Parathyroid adenoma (tissue), 2 donors: ENCODE results near the gene KCNQ1OT1.

Source experiments
- H2AFZ ChIP-seq: fragments of 300-600 bp; sonication (generic); one replicate; pipeline ENCODE4 v1.7.0; 2017; ENCODE audit warnings: antibody characterized with exemption, mild to moderate bottlenecking
- H3K27ac ChIP-seq: fragments of 300-600 bp; sonication (generic); one replicate; pipeline ENCODE4 v1.7.0; 2017
- H3K27me3 ChIP-seq: fragments of 300-600 bp; sonication (generic); one replicate; pipeline ENCODE4 v1.7.0; 2017; ENCODE audit warnings: low read length; ENCODE audit not compliant: control insufficient read depth, insufficient read depth
- H3K36me3 ChIP-seq: fragments of 300-600 bp; sonication (generic); one replicate; pipeline ENCODE4 v1.7.0; 2017; ENCODE audit warnings: low read length; ENCODE audit not compliant: control insufficient read depth, insufficient read depth
- H3K4me1 ChIP-seq: fragments of 300-600 bp; sonication (generic); one replicate; pipeline ENCODE4 v1.7.0; 2017; ENCODE audit warnings: control low read depth
- H3K4me2 ChIP-seq: fragments of 300-600 bp; sonication (generic); one replicate; pipeline ENCODE4 v1.7.0; 2017; ENCODE audit warnings: low read length
- H3K4me3 ChIP-seq: fragments of 300-600 bp; sonication (generic); one replicate; pipeline ENCODE4 v1.7.0; 2017; ENCODE audit warnings: low read depth, low read length
- H3K79me2 ChIP-seq: fragments of 300-600 bp; sonication (generic); one replicate; pipeline ENCODE4 v1.7.0; 2017; ENCODE audit warnings: control low read depth
- H3K9ac ChIP-seq: fragments of 300-600 bp; sonication (generic); one replicate; pipeline ENCODE4 v1.7.0; 2017; ENCODE audit warnings: mild to moderate bottlenecking
- H3K9me3 ChIP-seq: fragments of 300-600 bp; sonication (generic); one replicate; pipeline ENCODE4 v1.7.0; 2017; ENCODE audit warnings: low read length; ENCODE audit not compliant: control insufficient read depth
- CTCF ChIP-seq: fragments of 300-600 bp; sonication (generic); IDR thresholded peaks from one replicate; pipeline ENCODE4 v1.7.0; 2017; ENCODE audit warnings: antibody characterized with exemption, mild to moderate bottlenecking
- donor health status: primary hyperparathyroidism.

KCNQ1OT1 gene

GRCh38 chr11:2703363-2704141 lies 3.8 kb upstream of the KCNQ1OT1 start:
- H3K27ac ChIP-seq: no peak overlapping the region

GRCh38 chr11:2702771-2703362 lies 3.1 kb upstream of the KCNQ1OT1 start:
- no peak overlapping the region for H3K4me3 ChIP-seq
- H3K9ac ChIP-seq: no peak overlapping the region
- no peak for TF ChIP-seq CTCF
- no peaks in the 10 kb centered on the region for H3K9me3 ChIP-seq
- no peak overlapping the region for H3K4me2 ChIP-seq
- no peak overlapping the region for H3K27ac ChIP-seq
- H3K79me2 ChIP-seq: no peaks in the 10 kb centered on the region
- no peaks in the 10 kb centered on the region for H3K27me3 ChIP-seq
- H3K4me1 ChIP-seq: no peaks in the 10 kb centered on the region
- no peaks in the 10 kb centered on the region for H3K36me3 ChIP-seq
- no peak overlapping the region for H2AFZ ChIP-seq

More at GRCh38 chr11:2703363-2704141, 3.8 kb upstream of the KCNQ1OT1 start:
- Histone ChIP-seq H3K9me3 (no peaks in the 10 kb centered on the region), H3K27me3 (no peaks in the 10 kb centered on the region), H3K9ac (no peak overlapping the region), H3K4me2 (no peak overlapping the region), H3K79me2 (no peaks in the 10 kb centered on the region), H3K4me3 (no peak overlapping the region), H3K4me1 (no peaks in the 10 kb centered on the region), H2AFZ (no peak overlapping the region), H3K36me3 (no peaks in the 10 kb centered on the region)
- TF ChIP-seq CTCF: no peak

GRCh38 chr11:2701898-2702434 lies 2.2 kb upstream of the KCNQ1OT1 start:
- H3K79me2 ChIP-seq: no peaks in the 10 kb centered on the region
- H3K4me1 ChIP-seq: no peaks in the 10 kb centered on the region
- H3K4me2 ChIP-seq: no peak overlapping the region
- H3K27me3 ChIP-seq: no peaks in the 10 kb centered on the region
- no peak overlapping the region for H2AFZ ChIP-seq
- no peak overlapping the region for H3K27ac ChIP-seq
- no peak for TF ChIP-seq CTCF
- H3K9me3 ChIP-seq: no peaks in the 10 kb centered on the region
- no peak overlapping the region for H3K9ac ChIP-seq
- no peaks in the 10 kb centered on the region for H3K36me3 ChIP-seq
- H3K4me3 ChIP-seq: no peak overlapping the region

DNA sequence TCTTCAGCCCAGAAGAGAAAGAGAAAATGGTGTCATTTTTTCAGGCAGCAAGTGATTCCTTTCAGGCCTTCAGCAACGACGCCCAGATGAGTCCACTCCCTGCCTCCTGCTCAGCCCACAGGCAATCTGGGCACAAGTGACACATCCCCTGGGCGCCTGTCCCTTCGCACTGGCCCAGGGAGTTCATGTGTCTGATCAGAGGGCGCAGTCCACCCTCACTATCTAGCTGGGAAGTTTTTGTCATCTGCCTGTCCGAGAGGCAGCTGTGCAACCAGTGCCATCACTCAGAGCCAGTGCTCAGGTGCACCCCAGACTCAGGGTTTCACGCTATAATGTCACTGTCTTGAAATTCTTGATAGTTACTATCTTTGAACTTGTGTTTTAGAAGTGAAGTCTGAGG lies 1.4 kb upstream of the KCNQ1OT1 start:
- no peak overlapping the region for H3K9ac ChIP-seq
- no peaks in the 10 kb centered on the region for H3K27me3 ChIP-seq
- no peak for TF ChIP-seq CTCF
- H3K36me3 ChIP-seq: no peaks in the 10 kb centered on the region
- H2AFZ ChIP-seq: no peak overlapping the region
- no peaks in the 10 kb centered on the region for H3K4me1 ChIP-seq
- no peaks in the 10 kb centered on the region for H3K9me3 ChIP-seq
- H3K79me2 ChIP-seq: no peaks in the 10 kb centered on the region
- H3K4me2 ChIP-seq: no peak overlapping the region
- H3K4me3 ChIP-seq: no peak overlapping the region
- no peak overlapping the region for H3K27ac ChIP-seq
